SK-N-SH (cell line): ENCODE measurements around the gene CEBPZ. TPM values are rescaled to one million over a fixed set of nuclear protein-coding genes. Genes with fewer than 3 reads are reported as not detected.
A peak's percentile ranks its signal among the peaks of the same experiment; 100 is the strongest.

ENCODE experiments used
- CTCF ChIA-PET: fragments of 300-600, 350-600 bp; formaldehyde crosslinking; extraction: SDS; loops from one replicate; lab custom pipeline; 2021; lab: Yijun Ruan, JAX
- POLR2A ChIA-PET: fragments of 350-600 bp; sonication (Branson Sonifier 250); formaldehyde crosslinking; extraction: SDS; loops from one replicate; lab custom pipeline; 2020; ENCODE audit warnings: antibody characterized with exemption, inconsistent platforms; lab: Yijun Ruan, JAX
- DNase-seq: peaks from one replicate; pipeline ENCODE4 v3.0.0; 2012
- H2AFZ ChIP-seq: fragments of 200-600 bp; sonication (generic); 2 replicates; pipeline ENCODE4 v1.8.1; 2016; ENCODE audit warnings: antibody characterized with exemption, mild to moderate bottlenecking, low read depth
- H3F3A ChIP-seq: fragments of 200-600 bp; sonication (generic); replicated peaks from 2 replicates; pipeline ENCODE3; 2016; ENCODE audit warnings: antibody characterized with exemption, mild to moderate bottlenecking; ENCODE audit not compliant: insufficient read depth
- H3K27ac ChIP-seq, 2 experiments: fragments of 200-500 bp in 1 of 2; fragments of 200-600 bp in 1 of 2; sonication (Bioruptor generic) in 1 of 2; sonication (generic), shearing (Covaris generic) in 1 of 2; 2 replicates each; pipeline versions ENCODE4 v1.5.1 to v1.6.1; 2014 to 2016; ENCODE audit warnings: low read depth in 2 of 2, inconsistent platforms in 1 of 2, low read length in 1 of 2, mild to moderate bottlenecking in 1 of 2, mixed read lengths in 1 of 2
- H3K27me3 ChIP-seq: fragments of 200-600 bp; sonication (generic), shearing (Covaris generic); 2 replicates; pipeline ENCODE4 v1.6.1; 2016; ENCODE audit warnings: mixed run types; ENCODE audit not compliant: insufficient read depth
- H3K36me3 ChIP-seq, 2 experiments: fragments of 200-500 bp in 1 of 2; fragments of 200-600 bp in 1 of 2; sonication (Bioruptor generic) in 1 of 2; sonication (generic) in 1 of 2; replicated peaks in 1 of 2; 2 replicates each; pipeline versions ENCODE3 to v1.5.1; 2014 to 2016; ENCODE audit warnings: low read length in 1 of 2, mild to moderate bottlenecking in 1 of 2; ENCODE audit not compliant: insufficient read depth in 2 of 2, control insufficient read depth in 1 of 2
- H3K4me1 ChIP-seq, 2 experiments: fragments of 200-500 bp in 1 of 2; fragments of 200-600 bp in 1 of 2; sonication (Bioruptor generic) in 1 of 2; sonication (generic), shearing (Covaris generic) in 1 of 2; 2 replicates each; pipeline versions ENCODE4 v1.5.1 to v1.6.1; 2014 to 2016; ENCODE audit warnings: low read depth in 1 of 2, low read length in 1 of 2, mixed run types in 1 of 2; ENCODE audit not compliant: insufficient read depth in 2 of 2, control insufficient read depth in 1 of 2
- H3K4me2 ChIP-seq: fragments of 200-600 bp; sonication (generic), shearing (Covaris generic); 2 replicates; pipeline ENCODE4 v1.6.1; 2017; ENCODE audit warnings: mixed run types
- H3K4me3 ChIP-seq, 2 experiments: fragments of 200-500 bp in 1 of 2; fragments of 200-600 bp in 1 of 2; sonication (Bioruptor generic) in 1 of 2; sonication (generic), shearing (Covaris generic) in 1 of 2; 2 replicates each; pipeline versions ENCODE4 v1.5.1 to v1.8.1; 2014 to 2016; ENCODE audit warnings: low read depth in 2 of 2, inconsistent platforms in 1 of 2, low read length in 1 of 2, mild to moderate bottlenecking in 1 of 2, mixed read lengths in 1 of 2, moderate library complexity in 1 of 2
- H3K79me2 ChIP-seq: fragments of 200-600 bp; sonication (generic); 2 replicates; pipeline ENCODE4 v1.8.1; 2017; ENCODE audit warnings: mild to moderate bottlenecking; ENCODE audit not compliant: insufficient read depth
- H3K9ac ChIP-seq: fragments of 200-600 bp; sonication (generic); 2 replicates; pipeline ENCODE4 v1.6.1; 2017; ENCODE audit warnings: mixed run types
- H3K9me2 ChIP-seq: fragments of 200-600 bp; sonication (generic); 2 replicates; pipeline ENCODE4 v1.6.1; 2017; ENCODE audit warnings: mixed run types
- H3K9me3 ChIP-seq: fragments of 200-600 bp; sonication (generic); 2 replicates; pipeline ENCODE4 v1.6.1; 2017; ENCODE audit warnings: mixed run types, mild to moderate bottlenecking, moderate library complexity
- H4K20me1 ChIP-seq: fragments of 200-600 bp; sonication (generic); 2 replicates; pipeline ENCODE4 v1.6.1; 2017; ENCODE audit warnings: mild to moderate bottlenecking, mixed run types; ENCODE audit not compliant: insufficient read depth
- CHD2 ChIP-seq: fragments of 150-350 bp; IDR thresholded peaks from 2 replicates; pipeline ENCODE4 v1.6.1; 2018; ENCODE audit warnings: low read length; ENCODE audit not compliant: partially characterized antibody
- EP300 ChIP-seq, 2 experiments: IDR thresholded peaks; 2 replicates each; pipeline versions ENCODE4 v1.4.0 to v1.6.1; 2012; ENCODE audit warnings: borderline replicate concordance in 1 of 2, low read depth in 1 of 2, low read length in 1 of 2
- EZH2phosphoT487 ChIP-seq: fragments of 200-600 bp; sonication (generic); IDR thresholded peaks from 2 replicates; pipeline ENCODE4 v1.6.1; 2017; ENCODE audit warnings: low read depth, mixed run types, mild to moderate bottlenecking, antibody characterized with exemption, moderate library complexity, borderline replicate concordance
- FOSL2 ChIP-seq: IDR thresholded peaks from 2 replicates; pipeline ENCODE4 v1.4.0; 2012; ENCODE audit warnings: low read depth, mild to moderate bottlenecking, moderate library complexity, borderline replicate concordance
- FOXM1 ChIP-seq: IDR thresholded peaks from 2 replicates; pipeline ENCODE4 v1.4.0; 2012; ENCODE audit warnings: low read depth, mild to moderate bottlenecking
- GATA2 ChIP-seq: sonication (generic); formaldehyde crosslinking; IDR thresholded peaks from 2 replicates; pipeline ENCODE4 v1.5.0; 2020; ENCODE audit warnings: mild to moderate bottlenecking, missing genetic modification reagents
- MEF2A ChIP-seq: IDR thresholded peaks from 2 replicates; pipeline ENCODE4 v1.4.0; 2012; ENCODE audit warnings: low read depth, borderline replicate concordance
- MXI1 ChIP-seq: IDR thresholded peaks from 2 replicates; pipeline ENCODE4 v1.6.1; 2012; ENCODE audit warnings: mild to moderate bottlenecking, low read depth, low read length, improper control_type of control experiment
- NFIC ChIP-seq: IDR thresholded peaks from 2 replicates; pipeline ENCODE4 v1.4.0; 2012; ENCODE audit warnings: borderline replicate concordance
- NRF1 ChIP-seq: IDR thresholded peaks from 2 replicates; pipeline ENCODE4 v1.6.1; 2012; ENCODE audit warnings: low read depth, mild to moderate bottlenecking, low read length
- RAD21 ChIP-seq: IDR thresholded peaks from 2 replicates; pipeline ENCODE4 v1.6.1; 2012; ENCODE audit warnings: mild to moderate bottlenecking, low read length
- RXRA ChIP-seq: IDR thresholded peaks from 2 replicates; pipeline ENCODE4 v1.4.0; 2012; ENCODE audit warnings: low read depth, mild to moderate bottlenecking, borderline replicate concordance
- SIN3A ChIP-seq: IDR thresholded peaks from 2 replicates; pipeline ENCODE4 v1.6.1; 2012; ENCODE audit warnings: low read depth, mild to moderate bottlenecking, low read length, moderate library complexity, borderline replicate concordance
- SMC3 ChIP-seq: IDR thresholded peaks from 2 replicates; pipeline ENCODE4 v1.6.1; 2012; ENCODE audit warnings: low read depth, low read length, improper control_type of control experiment
- TAF1 ChIP-seq: IDR thresholded peaks from 2 replicates; pipeline ENCODE4 v1.6.1; 2012; ENCODE audit warnings: low read depth, mild to moderate bottlenecking, low read length, moderate library complexity, borderline replicate concordance
- TCF12 ChIP-seq: IDR thresholded peaks from 2 replicates; pipeline ENCODE4 v1.4.0; 2012
- TEAD4 ChIP-seq: IDR thresholded peaks from 2 replicates; pipeline ENCODE4 v1.4.0; 2012; ENCODE audit warnings: mild to moderate bottlenecking, borderline replicate concordance; ENCODE audit not compliant: insufficient read depth
- YY1 ChIP-seq: IDR thresholded peaks from 2 replicates; pipeline ENCODE4 v1.4.0; 2012; ENCODE audit warnings: low read depth, mild to moderate bottlenecking
- WGBS: methylation state at CpG from one replicate; pipeline ENCODE4 v1.1.6; 2017; ENCODE audit warnings: low lambda C conversion rate; 5-methylcytosine and 5-hydroxymethylcytosine counted together
- polyA plus RNA-seq, 3 experiments: library from polyadenylated mRNA; depleted of rRNA; stranded (reverse); fragments of >200 nt; gene quantifications; 2 replicates each; pipeline ENCODE4 v1.2.3, GENCODE V29; 2012
- TF ChIP-seq, protein P1 (sequence below): fragments of 200-600 bp; sonication (generic); IDR thresholded peaks from 2 replicates; pipeline ENCODE4 v1.6.1; 2017; ENCODE audit warnings: antibody characterized with exemption, mild to moderate bottlenecking, moderate library complexity
- TF ChIP-seq, protein P2 (sequence below): IDR thresholded peaks from 2 replicates; pipeline ENCODE4 v1.4.0; 2012; ENCODE audit warnings: low read depth
- TF ChIP-seq, protein P3 (sequence below): fragments of 150-350 bp; IDR thresholded peaks from 2 replicates; pipeline ENCODE4 v1.6.1; 2017; ENCODE audit warnings: antibody characterized with exemption, low read length, low read depth, borderline replicate concordance

The CEBPZ gene, protein sequence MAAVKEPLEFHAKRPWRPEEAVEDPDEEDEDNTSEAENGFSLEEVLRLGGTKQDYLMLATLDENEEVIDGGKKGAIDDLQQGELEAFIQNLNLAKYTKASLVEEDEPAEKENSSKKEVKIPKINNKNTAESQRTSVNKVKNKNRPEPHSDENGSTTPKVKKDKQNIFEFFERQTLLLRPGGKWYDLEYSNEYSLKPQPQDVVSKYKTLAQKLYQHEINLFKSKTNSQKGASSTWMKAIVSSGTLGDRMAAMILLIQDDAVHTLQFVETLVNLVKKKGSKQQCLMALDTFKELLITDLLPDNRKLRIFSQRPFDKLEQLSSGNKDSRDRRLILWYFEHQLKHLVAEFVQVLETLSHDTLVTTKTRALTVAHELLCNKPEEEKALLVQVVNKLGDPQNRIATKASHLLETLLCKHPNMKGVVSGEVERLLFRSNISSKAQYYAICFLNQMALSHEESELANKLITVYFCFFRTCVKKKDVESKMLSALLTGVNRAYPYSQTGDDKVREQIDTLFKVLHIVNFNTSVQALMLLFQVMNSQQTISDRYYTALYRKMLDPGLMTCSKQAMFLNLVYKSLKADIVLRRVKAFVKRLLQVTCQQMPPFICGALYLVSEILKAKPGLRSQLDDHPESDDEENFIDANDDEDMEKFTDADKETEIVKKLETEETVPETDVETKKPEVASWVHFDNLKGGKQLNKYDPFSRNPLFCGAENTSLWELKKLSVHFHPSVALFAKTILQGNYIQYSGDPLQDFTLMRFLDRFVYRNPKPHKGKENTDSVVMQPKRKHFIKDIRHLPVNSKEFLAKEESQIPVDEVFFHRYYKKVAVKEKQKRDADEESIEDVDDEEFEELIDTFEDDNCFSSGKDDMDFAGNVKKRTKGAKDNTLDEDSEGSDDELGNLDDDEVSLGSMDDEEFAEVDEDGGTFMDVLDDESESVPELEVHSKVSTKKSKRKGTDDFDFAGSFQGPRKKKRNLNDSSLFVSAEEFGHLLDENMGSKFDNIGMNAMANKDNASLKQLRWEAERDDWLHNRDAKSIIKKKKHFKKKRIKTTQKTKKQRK
- polyA plus RNA-seq (2012; rRNA removed), result 9.7 and 11.6 TPM in 2 replicates
- polyA plus RNA-seq (2012; cell fraction: cytosol; rRNA removed), result 16.5 and 23.7 TPM in 2 replicates
- polyA plus RNA-seq (2012; cell fraction: nucleus; rRNA removed), result 4.8 and 9.8 TPM in 2 replicates

DNA sequence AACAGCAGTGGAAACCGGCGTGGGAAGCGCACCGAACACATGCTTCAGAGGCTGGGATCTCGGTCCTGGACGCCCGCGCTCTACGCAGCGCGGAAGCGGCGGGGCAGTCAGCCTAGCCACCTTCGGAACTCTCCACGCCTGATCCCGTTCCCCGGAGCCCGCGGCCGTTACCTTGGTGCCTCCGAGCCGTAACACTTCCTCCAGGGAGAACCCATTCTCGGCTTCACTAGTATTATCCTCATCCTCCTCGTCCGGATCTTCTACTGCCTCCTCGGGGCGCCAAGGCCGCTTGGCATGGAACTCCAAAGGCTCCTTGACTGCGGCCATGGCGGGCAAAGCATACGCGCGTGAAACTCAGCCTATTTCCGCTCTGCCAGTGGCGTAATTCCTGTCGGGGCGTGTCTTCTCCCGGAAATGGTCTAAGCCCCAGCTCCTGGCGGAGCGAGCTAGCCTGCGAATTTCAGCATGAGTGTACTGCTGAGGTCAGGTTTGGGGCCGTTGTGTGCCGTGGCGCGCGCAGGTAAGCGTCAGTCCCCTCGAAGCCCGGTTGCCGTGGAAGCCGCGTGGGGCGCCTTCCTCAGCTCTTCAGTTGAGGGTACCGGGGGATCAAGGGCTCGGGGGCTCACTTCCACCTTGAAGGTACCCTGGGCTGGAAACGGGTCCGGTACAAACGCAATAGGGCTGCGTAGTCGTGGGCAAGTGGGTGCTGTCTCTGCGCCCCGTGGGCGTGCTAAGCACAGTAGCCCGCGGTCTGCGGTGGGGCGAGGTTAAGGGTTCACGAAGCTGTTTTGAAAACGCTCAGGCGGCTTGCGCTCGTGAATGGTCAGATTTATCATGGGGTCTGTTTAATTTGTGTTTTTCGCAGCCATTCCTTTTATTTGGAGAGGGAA, at the start of gene CEBPZ, which contains the start of gene NDUFAF7:
Gene CEBPZ, minus strand, starts transcription at position 356 of the 890 bp plus-strand sequence. Its CDS starts 29 bp downstream, at position 327.
Gene NDUFAF7, plus strand, starts transcription at position 418 of the 890 bp plus-strand sequence. Its CDS starts 48 bp downstream, at position 466.
- peak within 1 kb of the TSS; percentile 87 for H3K4me2 ChIP-seq
- ChIA-PET POLR2A (interaction anchor here (1.0 kb wide), 1 partner anchor 13 kb away, joined by 7 read pairs; no protein-coding TSS in a partner anchor), CTCF (interaction anchor here (0.6 to 1.6 kb wide), 11 partner anchors 8 to 601 kb away, joined by 3 to 5 read pairs (median 4); no protein-coding TSS in a partner anchor)
- peaks cover 4% of the 10 kb centered on the region for H3F3A ChIP-seq
- H3K9ac ChIP-seq, result peak within 1 kb of the TSS; percentile 83
- H4K20me1 ChIP-seq, result peaks cover 11% of the 10 kb centered on the region
- peaks cover 34 to 48% of the 10 kb centered on the region in 2 experiments for H3K36me3 ChIP-seq
- H3K27ac ChIP-seq, result peak within 1 kb of the TSS; percentile 83 to 90
- H3K27me3 ChIP-seq, result no peaks in the 10 kb centered on the region
- under 1% methylated on average over 43 of the region's 73 CpGs for WGBS
- H2AFZ ChIP-seq, result peak within 1 kb of the TSS; percentile 90
- H3K79me2 ChIP-seq, result peaks cover 98% of the 10 kb centered on the region
- H3K4me3 ChIP-seq, result peak within 1 kb of the TSS; percentile 94 to 97
- no peaks in the 10 kb centered on the region for H3K9me3 ChIP-seq
- H3K9me2 ChIP-seq, result no peaks in the 10 kb centered on the region
- peaks cover 22 to 34% of the 10 kb centered on the region in 2 experiments; a peak in 3 of 4 replicates for H3K4me1 ChIP-seq
- peak; percentile 95 for DNase-seq
- TF ChIP-seq NFIC, result no peak; the same call in 1 of the 2 replicates
- TF ChIP-seq, protein P1, sequence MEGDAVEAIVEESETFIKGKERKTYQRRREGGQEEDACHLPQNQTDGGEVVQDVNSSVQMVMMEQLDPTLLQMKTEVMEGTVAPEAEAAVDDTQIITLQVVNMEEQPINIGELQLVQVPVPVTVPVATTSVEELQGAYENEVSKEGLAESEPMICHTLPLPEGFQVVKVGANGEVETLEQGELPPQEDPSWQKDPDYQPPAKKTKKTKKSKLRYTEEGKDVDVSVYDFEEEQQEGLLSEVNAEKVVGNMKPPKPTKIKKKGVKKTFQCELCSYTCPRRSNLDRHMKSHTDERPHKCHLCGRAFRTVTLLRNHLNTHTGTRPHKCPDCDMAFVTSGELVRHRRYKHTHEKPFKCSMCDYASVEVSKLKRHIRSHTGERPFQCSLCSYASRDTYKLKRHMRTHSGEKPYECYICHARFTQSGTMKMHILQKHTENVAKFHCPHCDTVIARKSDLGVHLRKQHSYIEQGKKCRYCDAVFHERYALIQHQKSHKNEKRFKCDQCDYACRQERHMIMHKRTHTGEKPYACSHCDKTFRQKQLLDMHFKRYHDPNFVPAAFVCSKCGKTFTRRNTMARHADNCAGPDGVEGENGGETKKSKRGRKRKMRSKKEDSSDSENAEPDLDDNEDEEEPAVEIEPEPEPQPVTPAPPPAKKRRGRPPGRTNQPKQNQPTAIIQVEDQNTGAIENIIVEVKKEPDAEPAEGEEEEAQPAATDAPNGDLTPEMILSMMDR, result no peak
- peak; percentile 92 for TF ChIP-seq SIN3A
- TF ChIP-seq FOSL2, result peak; percentile 18; the same call in 1 of the 2 replicates
- TF ChIP-seq SMC3, result no peak
- no peak for TF ChIP-seq TEAD4
- TF ChIP-seq, protein P2, sequence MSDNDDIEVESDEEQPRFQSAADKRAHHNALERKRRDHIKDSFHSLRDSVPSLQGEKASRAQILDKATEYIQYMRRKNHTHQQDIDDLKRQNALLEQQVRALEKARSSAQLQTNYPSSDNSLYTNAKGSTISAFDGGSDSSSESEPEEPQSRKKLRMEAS, result peak; percentile 98
- TF ChIP-seq MXI1, result peak; percentile 98
- TF ChIP-seq RXRA, result no peak; the same call in 1 of the 2 replicates
- no peak for TF ChIP-seq NRF1
- peak; percentile 17; the same call in 1 of the 2 replicates for TF ChIP-seq TCF12
- TF ChIP-seq YY1, result peak; percentile 95
- no peak for TF ChIP-seq RAD21
- peak in 1 of 2 experiments; percentile 21; a peak in 1 of 4 replicates for TF ChIP-seq EP300 (IDR thresholded peaks at IDR 0.05; ENCODE audit: borderline replicate concordance in 1 of 2, low read depth in 1 of 2, low read length in 1 of 2)
- peak; percentile 79 for TF ChIP-seq CHD2
- TF ChIP-seq MEF2A, result no peak
- TF ChIP-seq, protein P3, sequence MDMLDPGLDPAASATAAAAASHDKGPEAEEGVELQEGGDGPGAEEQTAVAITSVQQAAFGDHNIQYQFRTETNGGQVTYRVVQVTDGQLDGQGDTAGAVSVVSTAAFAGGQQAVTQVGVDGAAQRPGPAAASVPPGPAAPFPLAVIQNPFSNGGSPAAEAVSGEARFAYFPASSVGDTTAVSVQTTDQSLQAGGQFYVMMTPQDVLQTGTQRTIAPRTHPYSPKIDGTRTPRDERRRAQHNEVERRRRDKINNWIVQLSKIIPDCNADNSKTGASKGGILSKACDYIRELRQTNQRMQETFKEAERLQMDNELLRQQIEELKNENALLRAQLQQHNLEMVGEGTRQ, result no peak
- TF ChIP-seq GATA2, result no peak; the same call in 1 of the 2 replicates
- TF ChIP-seq FOXM1, result no peak
- peak; percentile 88 for TF ChIP-seq TAF1
- no peak for TF ChIP-seq EZH2phosphoT487
